ENCODE results near the gene SLC16A4.

SLC16A4 gene

GRCh38 chr1:110380672-110381283 lies 10.0 kb downstream of the SLC16A4 start:
- Histone ChIP-seq H3K4me3 (replicated peaks; ENCODE audit: low read depth, low read length) (no peak overlapping the region), H3K27me3 (replicated peaks; ENCODE audit: control insufficient read depth, insufficient read depth, low read length) (no peaks in the 10 kb centered on the region), H3K36me3 (ENCODE audit: control insufficient read depth, insufficient read depth, low read length) (peaks cover 2% of the 10 kb centered on the region)
- TF ChIP-seq, protein P1, sequence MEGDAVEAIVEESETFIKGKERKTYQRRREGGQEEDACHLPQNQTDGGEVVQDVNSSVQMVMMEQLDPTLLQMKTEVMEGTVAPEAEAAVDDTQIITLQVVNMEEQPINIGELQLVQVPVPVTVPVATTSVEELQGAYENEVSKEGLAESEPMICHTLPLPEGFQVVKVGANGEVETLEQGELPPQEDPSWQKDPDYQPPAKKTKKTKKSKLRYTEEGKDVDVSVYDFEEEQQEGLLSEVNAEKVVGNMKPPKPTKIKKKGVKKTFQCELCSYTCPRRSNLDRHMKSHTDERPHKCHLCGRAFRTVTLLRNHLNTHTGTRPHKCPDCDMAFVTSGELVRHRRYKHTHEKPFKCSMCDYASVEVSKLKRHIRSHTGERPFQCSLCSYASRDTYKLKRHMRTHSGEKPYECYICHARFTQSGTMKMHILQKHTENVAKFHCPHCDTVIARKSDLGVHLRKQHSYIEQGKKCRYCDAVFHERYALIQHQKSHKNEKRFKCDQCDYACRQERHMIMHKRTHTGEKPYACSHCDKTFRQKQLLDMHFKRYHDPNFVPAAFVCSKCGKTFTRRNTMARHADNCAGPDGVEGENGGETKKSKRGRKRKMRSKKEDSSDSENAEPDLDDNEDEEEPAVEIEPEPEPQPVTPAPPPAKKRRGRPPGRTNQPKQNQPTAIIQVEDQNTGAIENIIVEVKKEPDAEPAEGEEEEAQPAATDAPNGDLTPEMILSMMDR (IDR thresholded peaks at IDR 0.05; ENCODE audit: insufficient read depth, low read length, poor library complexity, severe bottlenecking): no peak
- DNase-seq (ENCODE audit: extremely low read depth, insufficient read length): no peak

GRCh38 chr1:110375490-110375889 lies 15.3 kb downstream of the SLC16A4 start:
- peaks cover 11% of the 10 kb centered on the region for H3K36me3 ChIP-seq (ENCODE audit: control insufficient read depth, insufficient read depth, low read length)
- no peaks in the 10 kb centered on the region for H3K27me3 ChIP-seq (replicated peaks; ENCODE audit: control insufficient read depth, insufficient read depth, low read length)
- TF ChIP-seq, protein P1 (IDR thresholded peaks at IDR 0.05; ENCODE audit: insufficient read depth, low read length, poor library complexity, severe bottlenecking): no peak
- no peak for DNase-seq (ENCODE audit: extremely low read depth, insufficient read length)
- no peak overlapping the region for H3K4me3 ChIP-seq (replicated peaks; ENCODE audit: low read depth, low read length)

GRCh38 chr1:110370827-110371226 lies 20.0 kb downstream of the SLC16A4 start:
- TF ChIP-seq, protein P1 (IDR thresholded peaks at IDR 0.05; ENCODE audit: insufficient read depth, low read length, poor library complexity, severe bottlenecking): no peak
- Histone ChIP-seq H3K4me3 (replicated peaks; ENCODE audit: low read depth, low read length) (no peak overlapping the region), H3K36me3 (ENCODE audit: control insufficient read depth, insufficient read depth, low read length) (peaks cover 10% of the 10 kb centered on the region), H3K27me3 (replicated peaks; ENCODE audit: control insufficient read depth, insufficient read depth, low read length) (no peaks in the 10 kb centered on the region)
- no peak for DNase-seq (ENCODE audit: extremely low read depth, insufficient read length)

DNA sequence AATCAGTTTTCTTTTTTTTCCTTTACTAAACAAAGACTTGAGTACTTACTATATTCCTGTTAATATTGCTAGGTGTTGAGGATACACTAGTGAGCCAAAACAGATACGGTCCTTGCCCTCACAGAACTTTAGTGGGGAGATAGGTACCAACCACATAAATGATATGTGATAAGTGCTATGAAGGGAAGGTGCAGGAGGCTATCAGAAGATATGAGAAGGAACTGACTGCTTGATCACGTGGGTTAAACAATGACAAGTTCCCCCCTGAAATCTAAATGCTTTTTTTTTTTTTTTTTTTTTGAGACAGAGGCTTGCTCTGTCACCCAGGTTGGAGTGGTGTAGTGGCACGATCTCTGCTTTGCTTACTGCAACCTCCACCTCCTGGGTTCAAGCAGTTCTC lies 26.6 kb downstream of the SLC16A4 start:
- H3K4me3 ChIP-seq (replicated peaks; ENCODE audit: low read depth, low read length): no peak overlapping the region
- no peaks in the 10 kb centered on the region for H3K27me3 ChIP-seq (replicated peaks; ENCODE audit: control insufficient read depth, insufficient read depth, low read length)
- no peak for DNase-seq (ENCODE audit: extremely low read depth, insufficient read length)
- TF ChIP-seq, protein P1 (IDR thresholded peaks at IDR 0.05; ENCODE audit: insufficient read depth, low read length, poor library complexity, severe bottlenecking): no peak
- peaks cover 3% of the 10 kb centered on the region; the same call in 1 of the 2 replicates for H3K36me3 ChIP-seq (ENCODE audit: control insufficient read depth, insufficient read depth, low read length)

GRCh38 chr1:110361856-110362255 lies 29.0 kb downstream of the SLC16A4 start:
- Histone ChIP-seq H3K4me3 (replicated peaks; ENCODE audit: low read depth, low read length) (no peak overlapping the region), H3K27me3 (replicated peaks; ENCODE audit: control insufficient read depth, insufficient read depth, low read length) (no peaks in the 10 kb centered on the region), H3K36me3 (ENCODE audit: control insufficient read depth, insufficient read depth, low read length) (peaks cover 3% of the 10 kb centered on the region)
- TF ChIP-seq, protein P1 (IDR thresholded peaks at IDR 0.05; ENCODE audit: insufficient read depth, low read length, poor library complexity, severe bottlenecking): no peak
- no peak for DNase-seq (ENCODE audit: extremely low read depth, insufficient read length)

DNA sequence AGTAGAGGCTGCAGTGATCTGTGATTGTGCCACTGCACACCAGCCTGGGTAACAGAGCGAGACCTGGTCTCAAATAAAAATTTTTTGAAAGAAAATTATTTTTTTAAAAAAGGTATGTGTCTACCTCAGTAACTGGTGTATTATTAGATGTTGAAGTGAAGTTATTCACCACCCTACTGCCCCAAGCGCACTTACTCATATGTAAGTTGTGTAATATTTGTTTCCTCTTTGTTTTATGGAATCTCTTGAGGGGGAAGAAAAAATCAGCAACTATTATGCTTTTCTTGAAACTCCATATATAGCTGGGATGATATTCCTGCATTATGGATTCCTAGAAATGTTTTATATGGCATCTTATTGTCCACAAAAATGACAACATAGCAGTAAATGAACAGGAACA lies 30.4 kb downstream of the SLC16A4 start:
- H3K27me3 ChIP-seq (replicated peaks; ENCODE audit: control insufficient read depth, insufficient read depth, low read length): no peaks in the 10 kb centered on the region
- TF ChIP-seq, protein P1 (IDR thresholded peaks at IDR 0.05; ENCODE audit: insufficient read depth, low read length, poor library complexity, severe bottlenecking): no peak
- H3K36me3 ChIP-seq (ENCODE audit: control insufficient read depth, insufficient read depth, low read length): peaks cover 3% of the 10 kb centered on the region
- DNase-seq (ENCODE audit: extremely low read depth, insufficient read length): no peak
- no peak overlapping the region for H3K4me3 ChIP-seq (replicated peaks; ENCODE audit: low read depth, low read length)
